Cortex of kidney (tissue), 1 donor: ENCODE results near the gene CCDC88C.
"Not testable (repeated sequence)": the region's sequence is repeated elsewhere in the genome, so short reads cannot be mapped to it uniquely, and the experiment has no call there.

ENCODE experiments used
- DNase-seq: peaks from one replicate; lab custom pipeline; 2025; lab: John Stamatoyannopoulos, UW

CCDC88C gene, protein sequence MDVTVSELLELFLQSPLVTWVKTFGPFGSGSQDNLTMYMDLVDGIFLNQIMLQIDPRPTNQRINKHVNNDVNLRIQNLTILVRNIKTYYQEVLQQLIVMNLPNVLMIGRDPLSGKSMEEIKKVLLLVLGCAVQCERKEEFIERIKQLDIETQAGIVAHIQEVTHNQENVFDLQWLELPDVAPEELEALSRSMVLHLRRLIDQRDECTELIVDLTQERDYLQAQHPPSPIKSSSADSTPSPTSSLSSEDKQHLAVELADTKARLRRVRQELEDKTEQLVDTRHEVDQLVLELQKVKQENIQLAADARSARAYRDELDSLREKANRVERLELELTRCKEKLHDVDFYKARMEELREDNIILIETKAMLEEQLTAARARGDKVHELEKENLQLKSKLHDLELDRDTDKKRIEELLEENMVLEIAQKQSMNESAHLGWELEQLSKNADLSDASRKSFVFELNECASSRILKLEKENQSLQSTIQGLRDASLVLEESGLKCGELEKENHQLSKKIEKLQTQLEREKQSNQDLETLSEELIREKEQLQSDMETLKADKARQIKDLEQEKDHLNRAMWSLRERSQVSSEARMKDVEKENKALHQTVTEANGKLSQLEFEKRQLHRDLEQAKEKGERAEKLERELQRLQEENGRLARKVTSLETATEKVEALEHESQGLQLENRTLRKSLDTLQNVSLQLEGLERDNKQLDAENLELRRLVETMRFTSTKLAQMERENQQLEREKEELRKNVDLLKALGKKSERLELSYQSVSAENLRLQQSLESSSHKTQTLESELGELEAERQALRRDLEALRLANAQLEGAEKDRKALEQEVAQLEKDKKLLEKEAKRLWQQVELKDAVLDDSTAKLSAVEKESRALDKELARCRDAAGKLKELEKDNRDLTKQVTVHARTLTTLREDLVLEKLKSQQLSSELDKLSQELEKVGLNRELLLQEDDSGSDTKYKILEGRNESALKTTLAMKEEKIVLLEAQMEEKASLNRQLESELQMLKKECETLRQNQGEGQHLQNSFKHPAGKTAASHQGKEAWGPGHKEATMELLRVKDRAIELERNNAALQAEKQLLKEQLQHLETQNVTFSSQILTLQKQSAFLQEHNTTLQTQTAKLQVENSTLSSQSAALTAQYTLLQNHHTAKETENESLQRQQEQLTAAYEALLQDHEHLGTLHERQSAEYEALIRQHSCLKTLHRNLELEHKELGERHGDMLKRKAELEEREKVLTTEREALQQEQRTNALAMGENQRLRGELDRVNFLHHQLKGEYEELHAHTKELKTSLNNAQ (N-terminal part only)

DNA sequence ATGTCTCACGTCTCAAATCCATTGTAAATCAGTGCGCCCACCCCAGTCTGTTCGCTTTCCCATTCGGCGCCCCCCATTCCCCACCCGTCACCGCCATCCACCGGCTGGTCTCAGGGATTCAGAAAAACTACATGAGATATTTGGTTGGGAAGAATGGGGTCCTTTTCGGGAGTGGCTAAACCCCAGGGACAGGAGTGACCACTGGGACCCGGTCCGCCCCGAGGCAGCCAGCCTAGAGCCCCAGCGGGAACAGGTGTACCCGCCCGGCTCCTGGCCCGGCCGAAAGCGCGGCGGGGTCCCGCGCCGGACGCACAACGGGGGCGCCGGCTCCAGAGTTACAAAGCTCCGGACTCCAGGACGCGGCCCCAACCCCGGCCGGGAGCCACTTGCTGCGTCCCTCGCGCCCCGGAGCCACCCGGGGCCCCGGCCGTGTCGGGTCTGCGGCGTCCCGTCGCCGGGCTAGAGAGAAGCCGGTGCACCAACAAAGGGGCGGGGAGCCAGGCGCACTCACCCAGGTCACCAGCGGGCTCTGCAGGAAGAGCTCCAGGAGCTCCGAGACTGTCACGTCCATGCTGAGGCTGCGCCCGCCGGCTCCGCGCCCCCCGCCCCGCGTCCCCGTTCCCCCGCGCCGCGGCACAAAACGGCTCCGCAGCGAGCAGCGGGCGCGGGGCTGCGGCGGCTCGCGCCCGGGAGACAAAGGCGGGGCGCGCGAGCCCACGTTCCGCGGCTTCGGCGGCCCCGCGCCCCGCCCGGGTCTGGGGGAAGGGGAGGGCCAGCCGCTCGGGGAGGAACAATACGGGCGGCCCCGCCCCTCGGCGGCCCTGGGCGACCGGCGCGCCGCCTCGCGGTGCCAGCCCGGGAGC lies at the start of gene CCDC88C:
Gene CCDC88C (minus strand): TSS at position 701 of the 863 bp plus-strand sequence. CDS start 130 bp downstream, at position 571.
- no peak for DNase-seq

- DNase-seq, result no peak
Measured at GRCh38 chr14:91466192-91466591, 48.6 kb upstream of the CCDC88C start.

DNA sequence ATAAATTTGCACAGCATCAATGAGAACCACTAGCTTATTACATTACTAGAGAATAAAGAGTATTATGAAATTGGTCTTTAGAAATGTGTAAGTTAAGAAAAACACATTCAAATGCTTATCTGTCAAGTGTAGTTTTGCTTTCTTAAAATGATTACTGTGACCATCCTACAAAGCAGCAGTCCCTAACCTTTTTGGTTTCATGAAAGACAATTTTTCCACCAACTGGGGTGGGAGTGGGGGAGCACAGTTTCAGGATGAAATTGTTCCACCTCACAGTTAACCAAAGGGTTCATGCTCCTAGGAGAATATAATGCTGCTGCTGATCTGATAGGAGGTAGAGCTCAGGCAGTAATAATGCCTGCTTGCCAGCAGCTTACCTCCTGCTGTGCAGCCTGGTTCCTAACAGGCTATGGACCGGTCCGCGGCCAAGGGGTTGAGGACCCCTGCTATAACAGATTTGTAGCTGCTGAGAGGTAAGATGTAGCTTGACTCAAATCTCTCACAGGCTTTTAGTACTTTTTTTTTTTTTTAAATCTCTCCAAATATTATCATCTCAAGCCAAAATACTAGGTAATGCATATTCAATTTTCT lies 47.1 kb upstream of the CCDC88C start:
- no peak for DNase-seq

DNA sequence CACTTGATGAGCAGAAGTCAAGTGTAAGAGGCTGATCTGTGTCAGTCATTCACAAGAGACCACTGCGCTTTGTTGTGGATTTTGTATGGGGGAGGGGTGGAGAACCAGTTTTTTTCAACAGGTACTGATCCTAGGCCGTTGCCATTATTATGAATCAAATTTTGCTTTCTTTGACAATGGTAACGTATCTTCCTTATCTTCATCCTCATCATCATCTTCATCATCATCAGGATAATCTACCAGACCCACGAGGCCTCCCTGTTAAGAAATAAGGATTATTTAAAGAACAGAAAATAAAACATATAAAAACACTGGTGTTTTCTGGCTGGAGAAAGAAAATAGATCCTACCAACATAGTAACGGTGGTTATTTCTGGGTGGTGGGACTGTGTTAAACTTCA lies 41.0 kb upstream of the CCDC88C start:
- no peak for DNase-seq

GRCh38 chr14:91456283-91456682 lies 38.7 kb upstream of the CCDC88C start:
- DNase-seq, result no peak

DNA sequence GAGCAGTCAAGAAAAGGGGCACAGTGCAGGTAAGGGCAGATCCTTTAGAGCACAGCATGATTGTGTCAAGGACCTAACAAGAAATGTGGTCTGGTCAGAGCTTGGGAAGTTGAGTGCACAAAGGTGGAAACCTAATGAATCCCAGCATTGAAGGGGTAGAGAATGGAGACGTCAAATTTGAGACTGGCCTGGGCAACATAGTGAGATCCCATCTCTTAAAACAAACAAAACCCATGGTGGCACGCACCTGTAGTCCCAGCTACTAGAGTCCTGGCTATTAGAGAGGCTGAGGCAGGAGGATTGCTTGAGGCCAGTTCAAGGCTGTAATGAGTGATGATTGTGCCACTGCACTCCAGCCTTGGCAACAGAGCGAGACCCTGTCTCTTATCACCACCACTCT lies 37.0 kb upstream of the CCDC88C start:
- DNase-seq, result no peak

- no peak for DNase-seq
Measured at GRCh38 chr14:91454155-91454554, 36.5 kb upstream of the CCDC88C start.

DNA sequence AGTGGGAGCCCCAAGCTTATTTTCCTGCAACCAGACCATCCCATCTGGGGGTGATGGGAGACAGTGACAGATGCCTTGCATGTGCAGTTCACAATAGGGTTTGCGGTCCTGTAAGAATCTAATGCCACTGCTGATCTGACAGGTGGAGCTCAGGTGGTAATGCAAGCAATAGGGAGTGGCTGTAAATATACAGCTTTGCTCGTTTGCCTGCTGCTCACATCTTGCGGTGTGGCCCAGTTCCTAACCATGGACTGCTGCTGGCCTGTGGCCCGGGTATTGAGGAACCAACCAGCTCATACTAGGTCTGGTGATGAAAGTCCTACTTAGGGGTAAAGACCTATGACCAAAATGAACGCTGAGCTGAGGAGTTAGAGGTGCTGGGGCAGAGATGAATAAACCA lies 36.1 kb upstream of the CCDC88C start:
- DNase-seq, result no peak

GRCh38 chr14:91444335-91445020 lies 26.9 kb upstream of the CCDC88C start:
- no peak for DNase-seq

- DNase-seq, result no peak
Measured at GRCh38 chr14:91439345-91439744, 21.7 kb upstream of the CCDC88C start.

- no peak for DNase-seq
Measured at GRCh38 chr14:91438845-91439244, 21.2 kb upstream of the CCDC88C start.

- not testable (repeated sequence) for DNase-seq
Measured at GRCh38 chr14:91436266-91436665, 18.6 kb upstream of the CCDC88C start.

DNA sequence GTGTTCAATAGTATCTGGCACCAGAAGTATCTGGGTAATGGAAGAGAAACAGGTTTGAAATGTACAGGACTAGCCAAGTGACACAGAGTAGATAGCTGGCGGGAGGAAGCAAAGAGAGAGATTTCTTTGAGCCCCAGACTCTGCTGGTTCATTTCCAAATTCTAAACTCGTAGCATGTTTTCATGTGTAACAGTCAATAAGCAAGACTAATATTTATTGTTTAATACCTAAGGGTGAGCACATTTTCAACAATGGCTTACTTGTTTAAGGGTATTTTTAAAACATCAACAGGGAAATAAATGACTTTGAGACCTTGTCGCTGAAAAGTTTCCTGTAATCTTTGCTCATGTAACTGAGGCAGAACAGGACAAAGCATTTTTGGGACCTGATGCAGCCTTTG lies 11.8 kb upstream of the CCDC88C start:
- no peak for DNase-seq

- DNase-seq, result not testable (repeated sequence)
Measured at GRCh38 chr14:91428931-91429330, 11.3 kb upstream of the CCDC88C start.

DNA sequence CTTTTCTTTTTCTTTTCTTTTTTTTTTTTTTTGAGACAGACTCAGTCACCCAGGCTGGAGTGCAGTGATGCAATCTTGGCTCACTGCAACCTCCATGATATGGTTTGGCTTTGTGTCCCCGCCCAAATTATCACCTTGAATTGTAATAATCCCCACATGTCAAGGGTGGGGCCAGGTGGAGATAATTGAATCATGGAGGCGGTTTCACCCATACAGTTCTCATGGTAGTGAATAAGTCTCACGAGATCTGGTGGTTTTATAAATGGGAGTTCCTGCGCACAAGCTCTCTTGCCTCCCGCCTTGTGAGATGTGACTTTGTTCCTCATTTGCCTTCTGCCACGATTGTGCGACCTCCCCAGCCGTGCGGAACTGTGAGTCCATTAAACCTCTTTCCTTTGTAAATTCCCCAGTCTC lies 7.9 kb upstream of the CCDC88C start:
- DNase-seq, result not testable (repeated sequence)

- DNase-seq, result no peak
Measured at GRCh38 chr14:91424813-91425530, 7.4 kb upstream of the CCDC88C start.

GRCh38 chr14:91420686-91421085 lies 3.1 kb upstream of the CCDC88C start:
- DNase-seq, result no peak

DNA sequence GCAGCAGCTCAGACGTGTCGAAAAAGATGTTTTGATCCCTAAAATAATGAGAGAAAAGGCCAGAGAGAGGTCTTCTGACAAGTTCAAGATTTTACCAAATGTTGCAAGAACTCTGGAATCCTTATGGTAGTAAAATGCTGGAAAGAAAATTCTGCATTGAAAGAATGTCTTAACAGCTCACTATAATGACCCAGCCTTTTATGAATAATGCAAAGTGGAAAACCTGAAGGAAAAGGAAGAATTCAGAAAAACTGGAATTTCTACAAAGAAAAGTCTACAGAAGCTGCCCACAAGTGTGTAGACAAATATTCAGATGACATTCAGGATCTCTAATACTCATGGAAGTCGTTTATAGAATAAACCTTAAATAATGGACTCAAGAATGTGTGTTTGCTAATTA lies 1.8 kb upstream of the CCDC88C start:
- no peak for DNase-seq

DNA sequence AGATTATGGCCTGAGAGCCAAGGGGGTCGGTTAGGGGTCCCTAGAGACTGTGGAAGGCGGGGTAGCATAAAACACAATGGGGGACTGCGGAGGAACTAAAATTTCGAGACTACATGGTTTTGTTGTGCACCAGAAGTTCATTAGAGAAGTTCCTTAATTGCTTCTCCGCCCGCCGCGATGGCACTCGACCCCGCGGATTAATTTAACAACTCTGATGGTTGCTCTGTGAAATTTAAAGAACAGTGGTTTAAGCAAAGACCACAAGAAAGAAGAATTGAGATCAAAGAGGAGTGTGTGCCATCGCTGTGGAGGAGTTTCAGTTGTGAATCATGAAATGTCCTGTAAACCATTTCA lies 1.4 kb upstream of the CCDC88C start:
- DNase-seq, result no peak
